GM19438 (cell line): ENCODE measurements around the gene LMX1B.

Experiments used
- ATAC-seq: cut with Tn5 transposase; IDR thresholded peaks from one replicate; pipeline ENCODE4 v1.9.1; 2021; ENCODE audit warnings: low read depth; ENCODE audit not compliant: unreplicated experiment

LMX1B gene

DNA sequence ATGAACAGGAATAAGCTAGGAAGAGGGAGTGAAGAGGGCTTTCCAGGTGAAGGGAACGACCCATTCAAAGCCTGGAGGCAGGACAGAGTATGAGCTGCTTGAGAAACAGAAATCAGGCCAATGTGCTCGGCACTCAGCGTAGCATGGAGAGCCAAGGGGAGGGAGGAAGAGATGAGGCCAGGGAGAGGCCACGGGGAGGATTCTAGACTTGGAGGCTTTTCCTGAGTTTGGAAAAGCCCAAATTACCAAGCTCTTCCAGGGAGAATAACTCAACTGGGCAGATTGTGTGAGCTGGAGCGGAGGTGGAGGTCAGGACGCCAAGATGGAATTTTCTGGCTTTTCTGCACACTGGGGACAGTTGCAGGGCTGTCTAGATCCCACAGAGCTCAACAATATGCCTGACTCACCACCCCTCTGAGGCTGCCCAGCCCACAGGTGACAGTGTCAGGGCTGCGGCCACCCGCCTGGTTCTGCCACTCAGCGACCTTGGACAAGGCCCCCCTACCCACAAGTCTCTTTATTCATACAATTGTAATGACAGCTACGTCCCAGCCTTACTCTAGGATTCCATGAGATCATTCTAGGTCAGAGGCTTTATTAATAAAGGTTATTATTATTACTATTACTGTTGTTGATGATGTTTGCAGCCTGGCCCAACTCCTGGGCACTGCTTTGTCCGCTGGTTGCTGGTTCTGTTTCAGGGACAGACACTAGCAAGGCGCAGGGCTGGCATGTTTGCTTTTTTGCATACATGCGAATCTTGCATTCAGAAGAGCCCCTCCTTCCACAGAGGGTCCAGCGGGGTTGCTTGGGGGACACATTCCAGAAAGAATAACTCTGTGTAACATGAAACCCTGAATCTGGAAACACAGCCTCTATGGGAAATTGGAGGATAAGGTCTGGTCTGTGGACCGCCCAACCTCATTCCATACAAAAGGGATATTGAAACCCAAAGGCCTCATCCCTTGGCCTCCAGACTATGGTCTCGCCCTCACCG lies 9.4 kb upstream of the LMX1B start:
- no peak for ATAC-seq

GRCh38 chr9:126605792-126606482 lies 7.8 kb upstream of the LMX1B start:
- ATAC-seq, result no peak

DNA sequence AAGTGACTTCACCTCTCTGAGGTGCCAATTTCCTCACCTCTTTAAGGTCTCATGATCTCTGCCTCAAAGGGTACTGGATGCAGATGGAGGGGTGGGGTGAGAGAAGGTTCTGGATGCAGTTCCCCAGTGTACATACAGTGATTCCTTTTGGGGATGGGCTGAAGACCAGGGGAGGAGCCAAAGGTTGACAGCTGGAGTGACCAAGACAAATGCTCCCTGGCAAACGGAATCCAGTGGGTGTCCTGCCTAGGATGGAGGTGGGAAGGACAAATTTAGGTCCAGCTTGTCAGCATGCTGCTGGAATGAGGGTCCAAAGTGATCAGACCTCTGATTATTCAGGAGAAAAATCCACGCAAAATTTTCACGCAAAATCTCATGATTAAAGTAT lies 7.3 kb upstream of the LMX1B start:
- no peak for ATAC-seq

DNA sequence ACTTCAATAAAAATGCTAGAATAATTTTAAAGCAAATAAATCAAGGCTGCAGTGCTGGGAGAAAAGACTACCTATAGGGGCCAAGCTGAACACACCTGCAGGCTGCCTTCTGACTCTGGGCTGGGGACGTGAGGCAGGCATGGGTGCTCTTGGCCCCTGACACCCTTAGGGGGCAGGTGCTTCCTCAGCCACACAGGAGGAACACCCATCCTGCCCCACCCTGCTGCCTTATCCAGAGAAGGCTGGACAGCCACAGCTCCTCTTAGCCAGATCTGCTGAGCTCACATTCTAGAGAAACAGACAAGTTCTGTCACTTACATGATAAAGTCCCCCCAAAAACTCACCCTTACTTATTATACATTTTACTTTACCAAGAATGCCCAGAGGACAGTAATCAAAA lies 6.6 kb upstream of the LMX1B start:
- ATAC-seq, result no peak

- ATAC-seq, result no peak
These were observed 6.0 kb upstream of the LMX1B start for GRCh38 chr9:126607731-126608130.

DNA sequence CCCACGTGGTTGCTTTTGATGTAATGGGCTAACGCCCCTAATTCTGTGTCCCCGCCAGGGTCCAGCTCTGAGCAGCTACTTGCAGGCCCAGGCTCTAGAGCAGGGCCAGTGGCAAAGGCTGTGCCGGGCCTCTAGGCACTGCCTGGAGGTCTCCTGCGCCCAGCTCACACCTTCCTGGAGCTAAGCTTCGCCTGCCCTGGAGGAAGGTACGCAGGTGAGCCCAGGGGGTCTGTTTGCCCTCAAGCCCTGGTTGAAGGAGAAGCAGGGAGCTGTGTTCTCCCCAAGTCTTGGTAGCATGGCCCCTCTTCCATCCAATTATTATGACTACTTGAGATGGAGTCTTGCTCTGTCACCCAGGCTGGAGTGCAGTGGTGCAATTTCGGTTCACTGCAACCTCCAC lies 5.2 kb upstream of the LMX1B start:
- ATAC-seq, result no peak

- no peak for ATAC-seq
These were observed 4.5 kb upstream of the LMX1B start for GRCh38 chr9:126609191-126609590.

DNA sequence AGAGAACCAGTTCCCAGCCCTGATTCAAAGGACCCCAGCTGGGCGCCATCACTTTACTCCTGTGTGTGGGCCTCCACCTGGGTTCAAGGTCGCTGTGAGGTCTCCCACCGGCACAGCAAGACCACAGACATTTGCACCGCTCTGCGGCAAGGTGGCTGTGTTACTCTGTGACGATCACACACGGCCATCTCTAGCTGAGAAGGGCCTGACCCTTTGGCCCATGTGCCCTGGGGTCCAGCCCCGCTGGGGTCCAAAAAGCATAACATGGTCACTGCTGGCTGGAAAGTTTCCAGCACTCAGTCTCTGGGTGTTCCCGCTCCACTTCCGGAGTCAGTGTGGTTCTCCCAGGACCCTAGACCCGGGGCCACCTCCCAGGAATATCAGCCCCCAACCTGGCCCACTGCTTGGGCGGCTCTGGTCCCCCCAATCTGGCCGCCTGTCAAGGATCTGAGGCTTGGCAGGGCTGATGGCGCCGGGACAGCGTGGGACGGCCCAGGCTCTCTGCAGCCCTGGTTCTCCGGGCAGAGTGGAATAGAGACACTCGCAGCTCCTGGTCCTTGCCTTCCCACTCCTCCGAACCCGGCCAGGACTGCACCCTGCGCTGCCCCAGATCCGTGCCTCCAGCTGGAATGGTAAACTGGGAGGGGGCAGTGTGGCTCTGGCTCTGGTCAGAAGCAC lies 3.9 kb upstream of the LMX1B start:
- no peak for ATAC-seq

- ATAC-seq, result no peak
These were observed 2.5 kb upstream of the LMX1B start for GRCh38 chr9:126611193-126611591.

DNA sequence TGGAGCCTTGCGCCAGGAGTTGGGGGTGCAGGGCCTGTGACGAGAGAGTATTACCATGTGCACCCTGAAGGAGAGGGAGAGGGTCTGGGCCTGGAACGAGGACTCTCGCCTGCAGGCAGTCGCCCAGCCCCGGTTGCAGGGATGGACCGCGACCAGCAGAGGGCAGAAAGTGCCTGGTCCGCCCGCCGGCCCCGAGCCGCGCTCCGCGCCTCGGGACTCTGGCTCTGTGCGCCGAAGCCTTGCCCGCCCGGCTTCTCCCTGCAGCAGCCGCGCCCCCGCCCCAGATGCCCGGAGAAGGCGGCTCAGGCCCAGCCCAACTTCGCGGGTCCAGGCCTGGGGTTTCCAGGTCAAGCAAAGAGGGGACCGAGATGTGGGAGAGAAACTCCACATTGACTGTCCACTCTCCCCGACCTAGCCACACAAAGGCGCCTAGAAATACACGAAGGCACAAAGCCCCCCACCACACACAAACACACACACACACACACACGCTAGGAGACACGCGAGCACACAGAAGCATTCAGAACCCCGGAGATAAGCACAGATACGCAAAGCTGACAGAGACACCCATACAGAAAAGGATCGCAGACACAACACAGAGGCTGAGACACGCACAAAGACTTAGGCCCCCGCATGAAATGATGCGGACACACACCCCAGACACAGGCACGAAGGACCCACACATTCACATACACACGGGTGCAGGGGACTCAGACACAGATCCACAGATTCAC lies 2.0 kb upstream of the LMX1B start:
- no peak for ATAC-seq

GRCh38 chr9:126612326-126612812 lies 1.4 kb upstream of the LMX1B start:
- no peak for ATAC-seq

DNA sequence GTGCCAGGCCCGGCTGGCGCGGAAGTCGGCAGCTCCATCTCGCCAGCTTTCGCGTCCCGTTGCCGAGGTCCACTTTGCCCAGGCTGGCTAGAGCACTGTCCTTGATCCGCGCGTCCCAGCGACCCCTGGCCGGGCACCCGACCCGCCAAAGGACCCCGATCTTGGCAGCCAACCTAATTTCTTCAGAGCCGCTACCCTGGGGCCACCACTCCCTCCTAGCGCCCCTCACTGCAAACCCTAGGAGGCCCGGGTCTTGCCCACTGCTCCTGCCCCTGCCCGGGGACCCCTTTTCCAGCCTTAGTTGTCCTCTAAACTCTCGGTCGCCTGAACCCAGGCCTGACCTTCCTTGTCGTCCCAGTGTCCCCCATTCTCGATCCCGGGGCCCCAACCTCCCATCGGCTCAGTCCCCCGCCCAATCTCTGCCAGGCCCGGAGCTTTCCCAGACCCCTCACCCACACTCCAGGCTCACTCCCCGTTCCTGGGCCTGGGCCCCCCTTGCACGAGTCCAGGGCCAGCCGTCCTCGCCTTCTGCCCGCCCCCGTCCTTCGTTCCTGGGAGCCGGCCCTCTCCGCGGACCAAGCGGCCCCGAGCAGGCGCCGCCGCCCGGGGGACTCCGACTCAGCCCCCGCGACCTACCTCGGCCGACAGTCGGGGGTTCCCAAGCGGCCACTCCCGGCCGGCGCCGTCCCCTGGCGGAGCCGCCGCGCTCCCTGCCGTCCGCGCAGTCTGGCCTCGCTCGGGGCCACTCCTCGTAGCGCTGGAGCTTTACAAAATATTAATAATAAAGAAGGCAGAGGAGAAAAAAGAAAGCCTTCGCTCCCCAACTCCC lies 701 bp upstream of the LMX1B start:
- ATAC-seq, result no peak

DNA sequence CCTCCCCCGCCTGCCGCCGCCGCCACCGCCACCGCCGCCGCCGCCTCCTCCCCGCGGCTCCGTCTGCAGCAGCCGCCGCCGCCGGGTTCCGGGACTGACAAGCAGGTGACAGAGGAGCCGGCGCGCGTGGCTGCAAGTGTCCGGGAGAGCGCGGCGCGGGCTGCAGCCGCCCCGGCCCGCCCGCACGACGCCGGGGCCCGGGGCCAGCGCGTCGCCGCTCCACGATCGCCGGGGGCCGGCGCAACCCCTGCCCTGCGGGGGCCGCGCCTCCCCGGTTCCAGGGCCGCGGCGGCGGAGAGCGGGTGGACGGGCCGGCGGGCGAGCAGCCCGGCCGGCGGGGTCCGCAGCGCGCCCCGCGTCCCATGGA lies 343 bp downstream of the LMX1B start:
- ATAC-seq, result no peak

DNA sequence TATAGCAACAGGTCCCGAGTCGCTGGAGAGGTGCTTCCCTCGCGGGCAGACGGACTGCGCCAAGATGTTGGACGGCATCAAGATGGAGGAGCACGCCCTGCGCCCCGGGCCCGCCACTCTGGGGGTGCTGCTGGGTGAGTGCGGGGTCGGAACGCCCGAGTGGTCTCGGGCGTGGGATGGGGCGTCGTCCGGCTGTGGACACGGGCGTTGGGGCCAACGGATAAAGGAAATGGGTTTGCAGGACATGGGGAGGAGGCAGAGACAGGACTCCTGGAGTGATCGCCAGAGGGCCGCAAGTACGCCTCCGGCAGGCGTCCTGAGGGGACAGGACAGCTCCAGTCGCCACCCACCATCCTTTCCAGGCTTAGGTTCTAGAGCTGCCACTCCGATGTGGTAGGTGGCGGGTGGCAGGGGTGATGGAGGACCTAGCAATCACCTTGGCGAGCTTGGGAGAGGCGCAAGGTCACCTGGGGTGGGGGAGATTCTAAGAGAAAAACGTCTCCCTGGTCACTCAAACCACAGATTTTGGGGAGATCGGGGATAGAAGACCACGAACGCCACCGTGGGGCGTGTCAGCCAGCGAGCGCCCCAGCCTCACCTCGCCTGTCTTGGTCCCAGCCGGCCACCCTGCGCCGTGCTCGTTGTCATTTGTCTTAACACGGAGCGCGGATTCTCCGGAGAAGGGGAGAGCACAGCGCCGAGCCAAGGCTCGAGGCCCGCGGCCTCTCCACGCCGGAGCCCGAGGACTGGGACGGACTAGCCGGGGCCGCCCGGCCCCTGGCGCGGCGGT lies 922 bp downstream of the LMX1B start:
- ATAC-seq, result no peak

GRCh38 chr9:126615245-126615790 lies 1.6 kb downstream of the LMX1B start:
- ATAC-seq, result no peak

DNA sequence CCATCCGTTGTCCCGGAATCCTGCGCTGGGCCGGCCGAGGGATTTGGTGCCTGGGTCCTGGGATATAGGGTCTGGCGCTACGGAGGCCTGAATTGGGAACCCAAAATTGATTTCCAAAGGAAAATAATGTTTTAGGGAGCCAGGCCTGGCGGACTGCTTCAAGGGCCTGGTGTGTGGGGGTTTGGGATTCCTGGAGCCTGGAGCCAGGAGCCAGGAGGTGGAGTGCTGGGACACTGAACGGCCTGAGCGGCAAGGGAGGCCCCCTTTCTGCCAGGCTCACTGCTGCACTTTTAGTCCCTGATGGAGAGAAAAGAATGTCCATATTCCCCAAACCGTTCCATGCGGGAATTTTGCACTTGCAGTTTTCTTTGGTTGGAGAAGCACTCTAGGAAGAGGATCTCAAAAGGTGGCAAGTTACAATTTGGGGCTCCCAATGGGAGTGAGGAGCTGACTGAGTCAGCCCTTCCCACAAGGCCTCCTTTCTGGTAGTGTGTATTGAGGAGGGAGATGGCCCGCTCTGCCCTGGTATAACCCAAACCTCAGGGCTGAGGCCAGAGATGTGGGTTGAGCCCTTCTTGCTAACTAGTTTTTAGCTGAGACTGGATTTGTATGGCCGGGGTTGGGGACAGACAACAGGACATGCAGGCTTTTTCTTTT lies 2.2 kb downstream of the LMX1B start:
- ATAC-seq, result no peak

GRCh38 chr9:126616521-126616976 lies 2.8 kb downstream of the LMX1B start:
- ATAC-seq, result no peak
